Prostate gland (tissue), 2 donors: Measurements from ENCODE around the gene DENND2A. TPM values are rescaled to one million over a fixed set of nuclear protein-coding genes. Genes with fewer than 3 reads are reported as not detected.
"Not testable (repeated sequence)": the region's sequence is repeated elsewhere in the genome, so short reads cannot be mapped to it uniquely, and the experiment has no call there.

ENCODE experiments used
- DNase-seq: peaks from one replicate; pipeline ENCODE4 v3.0.0-alpha.2; 2019; ENCODE audit warnings: low spot score
- H3K27ac ChIP-seq, 2 donors: fragments of 200-600 bp; sonication (generic); 2 replicates each; pipeline ENCODE4 v1.5.1; 2017 to 2019
- H3K27me3 ChIP-seq: fragments of 200-600 bp; sonication (generic); replicated peaks from 2 replicates; pipeline ENCODE4 v1.5.1; 2019; ENCODE audit not compliant: insufficient read depth
- H3K36me3 ChIP-seq, 2 donors: fragments of 200-600 bp; sonication (generic); 1 replicate in 1 of 2; 2 replicates in 1 of 2; pipeline versions ENCODE4 v1.5.1 to v1.8.1; 2017 to 2019
- H3K4me1 ChIP-seq: fragments of 200-600 bp; sonication (generic); replicated peaks from 2 replicates; pipeline ENCODE4 v1.5.1; 2019
- H3K4me3 ChIP-seq, 2 donors: fragments of 200-600 bp; sonication (generic); 2 replicates each; pipeline ENCODE4 v1.5.1; 2017 to 2019
- H3K9me3 ChIP-seq: fragments of 200-600 bp; sonication (generic); 2 replicates; pipeline ENCODE4 v1.5.1; 2017
- POLR2A ChIP-seq: fragments of 450-650 bp; IDR thresholded peaks from one replicate; pipeline ENCODE4 v1.6.1; 2016; ENCODE audit warnings: antibody characterized with exemption, mild to moderate bottlenecking
- POLR2AphosphoS5 ChIP-seq: sonication (generic); formaldehyde crosslinking; IDR thresholded peaks from one replicate; pipeline ENCODE4 v1.6.1; 2017; ENCODE audit warnings: antibody characterized with exemption
- WGBS: methylation state at CpG from one replicate; pipeline ENCODE4 v1.1.5; 2018; 5-methylcytosine and 5-hydroxymethylcytosine counted together
- intact Hi-C: fragments of 100-400 bp; cut with DNase I; formaldehyde crosslinking; loops from one replicate; pipeline ENCODE4 v1.14.2; 2022
- total RNA-seq, 2 donors: library from RNA; depleted of rRNA; stranded (reverse); fragments of >200 nt; gene quantifications; one replicate each; pipeline ENCODE4 v1.1.0, GENCODE V29; 2016
- TF ChIP-seq, protein P1 (sequence below), 4 experiments: fragments of 200-600 bp in 2 of 4; fragments of 450-650 bp in 2 of 4; sonication (generic) in 2 of 4; IDR thresholded peaks; 1 replicate in 3 of 4; 2 replicates in 1 of 4; pipeline ENCODE4 v1.5.1; 2016 to 2019; ENCODE audit warnings: antibody characterized with exemption in 4 of 4, mild to moderate bottlenecking in 2 of 4, moderate library complexity in 2 of 4

Gene DENND2A
- total RNA-seq, 2 donors from 2014 or later, result 4.0 to 9.2 TPM

DNA sequence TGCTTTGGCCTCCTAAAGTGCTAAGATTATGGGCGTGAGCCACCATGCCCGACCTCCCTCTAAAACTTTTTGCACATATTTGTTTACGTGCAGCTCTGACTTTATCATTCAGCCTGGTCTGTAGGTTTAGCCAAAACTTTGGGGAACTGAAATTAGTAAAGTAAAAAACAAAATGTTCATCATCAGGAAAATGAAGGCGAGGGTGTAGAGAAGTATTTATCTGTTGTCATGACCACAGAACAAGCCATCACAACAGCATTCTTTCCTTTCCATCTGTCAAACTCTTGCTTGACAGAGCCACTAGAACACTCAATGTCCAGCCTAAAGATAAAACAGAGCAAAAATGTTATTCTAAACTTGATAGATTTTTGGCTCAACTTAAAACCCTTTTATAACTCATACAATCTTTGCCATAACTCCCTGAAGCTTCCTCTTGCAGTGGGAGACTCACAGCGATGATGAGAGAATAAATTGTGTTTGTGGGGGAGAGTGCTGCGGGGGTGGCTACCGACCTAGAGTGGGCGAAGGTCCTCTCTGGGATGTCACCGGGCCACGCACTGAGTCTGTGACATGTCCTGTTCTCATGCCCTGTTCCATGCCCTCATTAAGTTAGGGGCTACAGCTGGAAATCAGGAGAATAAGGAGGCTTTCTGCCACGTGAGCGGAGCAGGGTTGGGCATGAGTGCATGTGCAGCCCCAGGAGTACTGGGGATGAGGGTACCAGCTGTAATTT lies 102.7 kb downstream of the DENND2A start:
- no peak for DNase-seq
- H3K27ac ChIP-seq, result peak overlapping the region in 1 of 2 donors; percentile 21
- intact Hi-C loops, result no loop called here
- no peak for TF ChIP-seq POLR2AphosphoS5
- no peak for TF ChIP-seq POLR2A
- TF ChIP-seq, protein P1, sequence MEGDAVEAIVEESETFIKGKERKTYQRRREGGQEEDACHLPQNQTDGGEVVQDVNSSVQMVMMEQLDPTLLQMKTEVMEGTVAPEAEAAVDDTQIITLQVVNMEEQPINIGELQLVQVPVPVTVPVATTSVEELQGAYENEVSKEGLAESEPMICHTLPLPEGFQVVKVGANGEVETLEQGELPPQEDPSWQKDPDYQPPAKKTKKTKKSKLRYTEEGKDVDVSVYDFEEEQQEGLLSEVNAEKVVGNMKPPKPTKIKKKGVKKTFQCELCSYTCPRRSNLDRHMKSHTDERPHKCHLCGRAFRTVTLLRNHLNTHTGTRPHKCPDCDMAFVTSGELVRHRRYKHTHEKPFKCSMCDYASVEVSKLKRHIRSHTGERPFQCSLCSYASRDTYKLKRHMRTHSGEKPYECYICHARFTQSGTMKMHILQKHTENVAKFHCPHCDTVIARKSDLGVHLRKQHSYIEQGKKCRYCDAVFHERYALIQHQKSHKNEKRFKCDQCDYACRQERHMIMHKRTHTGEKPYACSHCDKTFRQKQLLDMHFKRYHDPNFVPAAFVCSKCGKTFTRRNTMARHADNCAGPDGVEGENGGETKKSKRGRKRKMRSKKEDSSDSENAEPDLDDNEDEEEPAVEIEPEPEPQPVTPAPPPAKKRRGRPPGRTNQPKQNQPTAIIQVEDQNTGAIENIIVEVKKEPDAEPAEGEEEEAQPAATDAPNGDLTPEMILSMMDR (IDR thresholded peaks at IDR 0.05), result no peak
- H3K4me3 ChIP-seq, result no peak overlapping the region
- H3K9me3 ChIP-seq, result no peaks in the 10 kb centered on the region
- no peaks in the 10 kb centered on the region for H3K36me3 ChIP-seq
- no peaks in the 10 kb centered on the region for H3K27me3 ChIP-seq
- peaks cover 3% of the 10 kb centered on the region for H3K4me1 ChIP-seq
- WGBS, result 70% methylated on average over 12 of the region's 12 CpGs

DNA sequence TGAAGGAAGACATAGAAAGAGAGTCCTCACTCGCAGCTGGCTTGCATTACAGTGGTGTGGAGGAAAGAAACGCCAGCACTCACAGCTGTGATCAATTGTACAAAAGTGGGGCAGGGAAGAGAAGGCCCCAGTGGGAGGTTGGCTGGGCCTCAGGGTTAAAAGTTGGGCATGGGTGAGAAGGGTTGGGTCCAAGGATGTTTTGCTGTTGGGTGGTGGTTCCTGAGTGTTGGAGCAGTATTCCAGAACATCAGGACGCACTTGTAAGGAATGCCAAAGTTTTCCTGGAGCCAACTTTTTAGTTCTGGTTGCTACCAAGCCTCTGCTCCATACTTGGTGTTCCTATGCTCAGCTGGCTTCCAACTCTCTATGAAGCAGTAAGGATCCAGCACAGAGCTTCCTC lies 105.9 kb downstream of the DENND2A start:
- intact Hi-C loops, result no loop called here
- no peaks in the 10 kb centered on the region for H3K36me3 ChIP-seq
- TF ChIP-seq, protein P1 (IDR thresholded peaks at IDR 0.05), result no peak
- TF ChIP-seq POLR2AphosphoS5 (no peak), POLR2A (no peak)
- no peaks in the 10 kb centered on the region for H3K9me3 ChIP-seq
- H3K4me1 ChIP-seq, result no peaks in the 10 kb centered on the region
- no peak overlapping the region for H3K4me3 ChIP-seq
- no peaks in the 10 kb centered on the region for H3K27me3 ChIP-seq
- DNase-seq, result no peak
- H3K27ac ChIP-seq, result no peak overlapping the region
- 61% methylated on average over 3 of the region's 3 CpGs for whole genome bisulfite sequencing

GRCh38 chr7:140533394-140533872 lies 107.2 kb downstream of the DENND2A start:
- no peaks in the 10 kb centered on the region for H3K4me1 ChIP-seq
- DNase-seq, result no peak
- H3K4me3 ChIP-seq, result no peak overlapping the region
- no peaks in the 10 kb centered on the region for H3K36me3 ChIP-seq
- no peaks in the 10 kb centered on the region for H3K9me3 ChIP-seq
- WGBS, result 72% methylated on average over 13 of the region's 13 CpGs
- TF ChIP-seq POLR2AphosphoS5 (no peak), POLR2A (no peak)
- TF ChIP-seq, protein P1 (IDR thresholded peaks at IDR 0.05), result no peak
- no peaks in the 10 kb centered on the region for H3K27me3 ChIP-seq
- no peak overlapping the region for H3K27ac ChIP-seq
- intact Hi-C loops, result no loop called here

GRCh38 chr7:140529428-140529827 lies 111.2 kb downstream of the DENND2A start:
- H3K27ac ChIP-seq, H3K36me3 ChIP-seq, DNase-seq, H3K9me3 ChIP-seq, intact Hi-C loops, H3K27me3 ChIP-seq, H3K4me3 ChIP-seq, H3K4me1 ChIP-seq: not testable (repeated sequence)
- WGBS, result 88% methylated on average over 4 of the region's 4 CpGs

DNA sequence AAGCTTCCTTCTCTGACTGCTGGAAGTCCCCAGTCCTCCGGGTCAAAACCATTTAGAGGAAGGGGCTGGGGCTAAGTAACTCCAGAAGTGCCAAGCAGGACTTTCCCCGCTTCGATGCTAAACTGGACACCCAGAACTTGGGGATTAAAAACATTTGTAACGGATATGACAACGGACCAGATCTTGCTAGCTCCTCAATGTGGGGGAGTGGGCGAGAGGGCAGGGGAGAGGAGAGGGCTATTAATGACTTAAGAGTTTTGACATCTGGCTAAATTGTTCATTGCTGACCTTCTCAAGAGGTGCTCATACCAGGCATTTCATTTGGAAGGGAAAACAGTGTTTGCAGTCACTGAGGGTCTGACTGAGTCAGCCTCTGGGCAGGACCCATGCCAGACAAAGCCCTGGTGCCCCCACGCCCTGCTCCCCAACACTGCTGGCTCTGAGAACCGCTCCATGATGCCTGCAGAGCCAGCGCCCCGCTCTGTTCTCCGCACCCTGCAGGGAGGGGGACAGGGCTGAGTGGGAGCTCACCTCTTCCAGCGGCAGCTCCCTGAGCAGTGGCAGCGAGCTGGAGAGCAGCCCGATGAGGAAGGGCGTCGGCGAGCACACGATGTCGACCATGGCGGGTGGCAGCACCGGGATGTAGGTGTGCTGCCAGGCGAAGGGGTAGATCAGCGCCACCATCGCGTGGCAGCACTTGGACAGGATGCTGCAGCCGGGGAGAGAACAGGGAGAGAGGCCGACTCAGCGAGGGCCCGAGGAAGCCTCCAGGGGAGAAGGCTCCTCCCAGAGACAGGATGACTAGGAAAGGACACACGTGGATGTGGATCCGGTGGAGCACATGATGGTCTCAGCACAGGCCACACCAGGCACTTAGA lies 113.6 kb downstream of the DENND2A start:
- no peak overlapping the region for H3K27ac ChIP-seq

More for the DNA sequence above, 113.6 kb downstream of the DENND2A start:
- no peaks in the 10 kb centered on the region for H3K4me1 ChIP-seq
- WGBS, result 83% methylated on average over 31 of the region's 31 CpGs
- H3K4me3 ChIP-seq, result no peak overlapping the region
- H3K9me3 ChIP-seq, result no peaks in the 10 kb centered on the region
- intact Hi-C loops, result no loop called here
- no peak for DNase-seq
- H3K27me3 ChIP-seq, result no peaks in the 10 kb centered on the region
- TF ChIP-seq, protein P1 (IDR thresholded peaks at IDR 0.05), result no peak
- TF ChIP-seq POLR2A (no peak), POLR2AphosphoS5 (no peak)
- no peaks in the 10 kb centered on the region for H3K36me3 ChIP-seq
